ENCODE data around the gene SHC3.

The SHC3 gene

GRCh38 chr9:89106224-89106851 is 72.3 kb downstream of the SHC3 start:
- DNase-seq (ENCODE audit: low spot score), result no peak

GRCh38 chr9:89104821-89105220 is 73.8 kb downstream of the SHC3 start:
- DNase-seq (ENCODE audit: low spot score), result no peak

- DNase-seq (ENCODE audit: low spot score), result no peak
Observed at GRCh38 chr9:89097219-89097618, 81.4 kb downstream of the SHC3 start.

- DNase-seq (ENCODE audit: low spot score), result no peak
Observed at GRCh38 chr9:89096807-89097206, 81.8 kb downstream of the SHC3 start.

- no peak for DNase-seq (ENCODE audit: low spot score)
Observed at GRCh38 chr9:89095761-89096528, 82.7 kb downstream of the SHC3 start.

- no peak for DNase-seq (ENCODE audit: low spot score)
Observed at GRCh38 chr9:89093201-89093975, 85.2 kb downstream of the SHC3 start.

GRCh38 chr9:89089176-89089575 is 89.4 kb downstream of the SHC3 start:
- no peak for DNase-seq (ENCODE audit: low spot score)

- DNase-seq (ENCODE audit: low spot score), result no peak
Observed at GRCh38 chr9:89083626-89084025, 95.0 kb downstream of the SHC3 start.

- DNase-seq (ENCODE audit: low spot score), result no peak
Observed at GRCh38 chr9:89080193-89080592, 98.4 kb downstream of the SHC3 start.

GRCh38 chr9:89079391-89079790 is 99.2 kb downstream of the SHC3 start:
- DNase-seq (ENCODE audit: low spot score), result no peak

- DNase-seq (ENCODE audit: low spot score), result no peak
Observed at GRCh38 chr9:89078860-89079259, 99.8 kb downstream of the SHC3 start.

- DNase-seq (ENCODE audit: low spot score), result no peak
Observed at GRCh38 chr9:89078421-89078820, 100.2 kb downstream of the SHC3 start.

GRCh38 chr9:89077519-89077918 is 101.1 kb downstream of the SHC3 start:
- DNase-seq (ENCODE audit: low spot score), result no peak

- no peak for DNase-seq (ENCODE audit: low spot score)
Observed at GRCh38 chr9:89073397-89073796, 105.2 kb downstream of the SHC3 start.

- DNase-seq (ENCODE audit: low spot score), result no peak
Observed at GRCh38 chr9:89071591-89071990, 107.0 kb downstream of the SHC3 start.

GRCh38 chr9:89066835-89067234 is 111.8 kb downstream of the SHC3 start:
- DNase-seq (ENCODE audit: low spot score), result no peak

- no peak for DNase-seq (ENCODE audit: low spot score)
Observed at GRCh38 chr9:89065921-89066320, 112.7 kb downstream of the SHC3 start.

- DNase-seq (ENCODE audit: low spot score), result no peak
Observed at GRCh38 chr9:89060790-89061189, 117.8 kb downstream of the SHC3 start.

- DNase-seq (ENCODE audit: low spot score), result no peak
Observed at GRCh38 chr9:89059925-89060506, 118.6 kb downstream of the SHC3 start.

GRCh38 chr9:89058906-89059305 is 119.7 kb downstream of the SHC3 start:
- no peak for DNase-seq (ENCODE audit: low spot score)

- DNase-seq (ENCODE audit: low spot score), result no peak
Observed at GRCh38 chr9:89054865-89055495, 123.6 kb downstream of the SHC3 start.

- DNase-seq (ENCODE audit: low spot score), result no peak
Observed at GRCh38 chr9:89053301-89053700, 125.3 kb downstream of the SHC3 start.
